Measurements from ENCODE around the gene CNKSR2. TPM values are rescaled to one million over a fixed set of nuclear protein-coding genes. Genes with fewer than 3 reads are reported as not detected.
A peak's percentile ranks its signal among the peaks of the same experiment; 100 is the strongest.

CNKSR2 gene
- total and polyA plus RNA-seq, 4 donors: 0.55 to 3.3 (median 2.0) TPM

GRCh38 chrX:21657318-21658151, 283.3 kb downstream of the CNKSR2 start:
- no peak overlapping the region for H3K9ac ChIP-seq (ENCODE audit: low read depth in 1 of 2, low read length in 2 of 2)
- H3K4me1 ChIP-seq (ENCODE audit: control insufficient read depth in 4 of 4, insufficient read depth in 4 of 4, low read length in 3 of 4): peaks cover 0 to 4% (median 0%) of the 10 kb centered on the region in 4 donors
- H3K9me3 ChIP-seq (ENCODE audit: control insufficient read depth in 4 of 4, low read length in 3 of 4): peaks cover 0 to 2% (median under 1%) of the 10 kb centered on the region in 4 donors
- TF ChIP-seq HNF4G (IDR thresholded peaks at IDR 0.05): no peak
- H3K27ac ChIP-seq (ENCODE audit: low read depth in 1 of 2, low read length in 2 of 2): no peak overlapping the region
- H3K4me3 ChIP-seq (ENCODE audit: low read depth in 1 of 3, low read length in 3 of 3): peak overlapping the region in 2 of 3 donors; percentile 22 to 39
- no peaks in the 10 kb centered on the region for H3K36me3 ChIP-seq (ENCODE audit: control insufficient read depth in 4 of 4, insufficient read depth in 3 of 4, low read depth in 1 of 4, low read length in 3 of 4)
- 57% methylated on average over 57 of the region's 57 CpGs for WGBS
- H3K27me3 ChIP-seq (ENCODE audit: control insufficient read depth in 4 of 4, insufficient read depth in 4 of 4, low read length in 3 of 4): no peaks in the 10 kb centered on the region
- no peak for DNase-seq (ENCODE audit: low spot score)

DNA sequence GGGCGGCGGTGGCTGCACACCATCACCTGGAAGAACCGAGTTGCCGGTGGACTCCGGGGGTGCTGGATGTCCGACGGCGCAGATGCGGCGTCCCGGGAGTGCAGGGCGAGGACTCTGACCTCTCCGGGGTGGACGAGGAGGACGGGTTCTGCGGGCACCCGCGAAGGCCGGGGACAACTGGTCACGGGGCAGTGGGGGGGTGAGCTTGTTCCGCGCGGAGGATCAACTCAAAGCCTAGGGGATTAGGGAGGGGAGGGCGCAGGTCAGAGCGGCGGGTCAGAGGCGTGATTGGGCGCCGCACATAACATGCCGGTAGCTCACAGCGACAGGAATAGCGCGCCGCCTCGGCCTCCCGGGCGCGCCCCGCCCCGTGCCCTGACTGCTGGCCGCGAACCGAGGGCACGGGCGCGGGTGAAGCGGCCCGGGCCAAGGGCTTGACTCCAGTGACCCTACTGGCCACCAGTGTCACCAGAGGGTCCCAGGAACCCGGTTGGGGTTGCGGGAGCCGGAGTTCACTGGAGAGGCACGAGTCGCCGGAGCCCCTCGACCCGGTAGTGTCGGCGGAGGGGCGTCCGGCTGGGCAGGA, 284.0 kb downstream of the CNKSR2 start, which contains the start of gene KLHL34:
Gene KLHL34, minus strand, starts transcription at position 179 of the 586 bp plus-strand sequence. CDS start 542 bp downstream, outside the sequence.
- Histone ChIP-seq H3K9ac (ENCODE audit: low read depth in 1 of 2, low read length in 2 of 2) (no peak within 1 kb of the TSS), H3K27me3 (ENCODE audit: control insufficient read depth in 4 of 4, insufficient read depth in 4 of 4, low read length in 3 of 4) (no peaks in the 10 kb centered on the region), H3K36me3 (ENCODE audit: control insufficient read depth in 4 of 4, insufficient read depth in 3 of 4, low read depth in 1 of 4, low read length in 3 of 4) (no peaks in the 10 kb centered on the region), H3K27ac (ENCODE audit: low read depth in 1 of 2, low read length in 2 of 2) (no peak within 1 kb of the TSS), H3K4me1 (ENCODE audit: control insufficient read depth in 4 of 4, insufficient read depth in 4 of 4, low read length in 3 of 4) (peaks cover 0 to 4% (median 0%) of the 10 kb centered on the region in 4 donors), H3K9me3 (ENCODE audit: control insufficient read depth in 4 of 4, low read length in 3 of 4) (peaks cover 0 to 2% (median under 1%) of the 10 kb centered on the region in 4 donors), H3K4me3 (ENCODE audit: low read depth in 1 of 3, low read length in 3 of 3) (peak within 1 kb of the TSS; percentile 18 to 39 (median 30))
- 5% methylated on average over 60 of the region's 60 CpGs for WGBS
- no peak for DNase-seq (ENCODE audit: low spot score)
- TF ChIP-seq HNF4A (conservative IDR thresholded peaks at IDR 0.05): peak in 1 of 2 donors; percentile 23
- TF ChIP-seq MAX (IDR thresholded peaks at IDR 0.05): no peak

GRCh38 chrX:21658746-21659145, 284.5 kb downstream of the CNKSR2 start:
- Histone ChIP-seq H3K4me1 (ENCODE audit: control insufficient read depth in 4 of 4, insufficient read depth in 4 of 4, low read length in 3 of 4) (peaks cover 0 to 4% (median 0%) of the 10 kb centered on the region in 4 donors), H3K27ac (ENCODE audit: low read depth in 1 of 2, low read length in 2 of 2) (no peak overlapping the region), H3K9me3 (ENCODE audit: control insufficient read depth in 4 of 4, low read length in 3 of 4) (peaks cover 0 to 2% (median under 1%) of the 10 kb centered on the region in 4 donors), H3K27me3 (ENCODE audit: control insufficient read depth in 4 of 4, insufficient read depth in 4 of 4, low read length in 3 of 4) (no peaks in the 10 kb centered on the region), H3K4me3 (ENCODE audit: low read depth in 1 of 3, low read length in 3 of 3) (peak overlapping the region; percentile 18 to 39 (median 30)), H3K9ac (ENCODE audit: low read depth in 1 of 2, low read length in 2 of 2) (no peak overlapping the region), H3K36me3 (ENCODE audit: control insufficient read depth in 4 of 4, insufficient read depth in 3 of 4, low read depth in 1 of 4, low read length in 3 of 4) (no peaks in the 10 kb centered on the region)
- TF ChIP-seq JUND (IDR thresholded peaks at IDR 0.05): no peak
- no peak for TF ChIP-seq YY1 (IDR thresholded peaks at IDR 0.05)
- TF ChIP-seq RXRA (IDR thresholded peaks at IDR 0.05): no peak
- no peak for TF ChIP-seq HNF4G (IDR thresholded peaks at IDR 0.05)
- no peak for TF ChIP-seq NR2F2 (IDR thresholded peaks at IDR 0.05)
- TF ChIP-seq ZBTB33 (IDR thresholded peaks at IDR 0.05): no peak
- no peak for TF ChIP-seq REST (IDR thresholded peaks at IDR 0.05)
- TF ChIP-seq SP1 (IDR thresholded peaks at IDR 0.05): no peak
- TF ChIP-seq CTCF (IDR thresholded peaks at IDR 0.05; ENCODE audit: low read depth, low read length, missing input control): no peak
- no peak for TF ChIP-seq TAF1 (conservative IDR thresholded peaks at IDR 0.05)
- no peak for TF ChIP-seq RAD21 (IDR thresholded peaks at IDR 0.05)
- TF ChIP-seq, protein P1, sequence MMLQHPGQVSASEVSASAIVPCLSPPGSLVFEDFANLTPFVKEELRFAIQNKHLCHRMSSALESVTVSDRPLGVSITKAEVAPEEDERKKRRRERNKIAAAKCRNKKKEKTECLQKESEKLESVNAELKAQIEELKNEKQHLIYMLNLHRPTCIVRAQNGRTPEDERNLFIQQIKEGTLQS (IDR thresholded peaks at IDR 0.05): no peak
- TF ChIP-seq FOXA1 (IDR thresholded peaks at IDR 0.05): no peak
- no peak for TF ChIP-seq GABPA (IDR thresholded peaks at IDR 0.05 in 1 of 2, conservative IDR thresholded peaks at IDR 0.05 in 1 of 2)
- 21% methylated on average over 23 of the region's 23 CpGs for WGBS
- DNase-seq (ENCODE audit: low spot score): no peak
